ENCODE measurements around the gene FRMD4A. TPM values are rescaled to one million over a fixed set of nuclear protein-coding genes. Genes with fewer than 3 reads are reported as not detected.

The FRMD4A gene
- total and polyA plus RNA-seq, 10 of the 15 experiments (the other 5 are each of a cell fraction or from before 2014, with no cell fraction given), result 17.8 to 75.2 (median 39.1) TPM

GRCh38 chr10:14009371-14010100 is 321.2 kb downstream of the FRMD4A start:
- Histone ChIP-seq H3K27ac (ENCODE audit: control insufficient read depth, insufficient read depth) (peak overlapping the region; percentile 72), H3K9ac (ENCODE audit: control insufficient read depth, insufficient read depth, low read length) (peak overlapping the region; percentile 42), H3K4me1 (ENCODE audit: control insufficient read depth, insufficient read depth, low read length) (peaks cover 11% of the 10 kb centered on the region), H3K79me2 (ENCODE audit: control insufficient read depth, insufficient read depth, low read length) (peaks cover 36% of the 10 kb centered on the region), H2AFZ (ENCODE audit: control insufficient read depth, low read depth, low read length) (no peak overlapping the region), H3K27me3 (replicated peaks in 1 of 2; ENCODE audit: control insufficient read depth in 2 of 2, insufficient read depth in 2 of 2, low read length in 1 of 2) (peaks cover 0 to 3% of the 10 kb centered on the region in 2 experiments; a peak in 1 of 4 replicates), H3K36me3 (ENCODE audit: control insufficient read depth in 2 of 2, insufficient read depth in 2 of 2, low read length in 1 of 2) (no peaks in the 10 kb centered on the region), H3K9me3 (replicated peaks; ENCODE audit: control insufficient read depth, insufficient read depth, low read length) (no peaks in the 10 kb centered on the region; the same call in 2 of the 3 replicates), H3K4me3 (peak overlapping the region; percentile 25; the same call in 1 of the 2 replicates), H3K4me2 (ENCODE audit: control insufficient read depth, insufficient read depth) (peak overlapping the region; percentile 68), H4K20me1 (ENCODE audit: control insufficient read depth, insufficient read depth) (no peaks in the 10 kb centered on the region)
- ChIA-PET RAD21 (ENCODE audit: unreplicated experiment) (interaction anchor here (0.7 to 2.9 kb wide), 15 partner anchors 9 to 225 kb away, joined by 3 to 20 read pairs (median 4); no protein-coding TSS in a partner anchor), SMC1A (ENCODE audit: uncharacterized antibody, unreplicated experiment) (interaction anchor here (0.7 to 5.9 kb wide), 12 partner anchors 14 to 258 kb away, joined by 3 to 70 read pairs (median 3); no protein-coding TSS in a partner anchor), CTCF (interaction anchor here (0.8 to 1.3 kb wide), 4 partner anchors 9 to 221 kb away, joined by 3 to 4 read pairs (median 3); no protein-coding TSS in a partner anchor), POLR2A (interaction anchor here (0.5 to 2.1 kb wide), 10 partner anchors 14 to 252 kb away, joined by 3 to 7 read pairs (median 3); no protein-coding TSS in a partner anchor)
- WGBS (ENCODE audit: insufficient coverage, insufficient replicate concordance, low lambda C conversion rate, missing lambda C conversion rate), result 1% methylated on average over 24 of the region's 24 CpGs
- FAIRE-seq (peak; percentile 62), ATAC-seq (peak; percentile 75), DNase-seq (ENCODE audit: low read depth, low spot score) (peak; percentile 96)
- intact Hi-C loops (cut with micrococcal nuclease; ENCODE audit: unreplicated experiment), result loop anchor here (1.0 to 5.0 kb wide), 7 partner anchors 11 to 222 kb away; no protein-coding TSS in a partner anchor
- in situ Hi-C loops (cut with MboI), result no loop called here
- no TSS peak for BruUV-seq (replicated peaks)
- TF ChIP-seq RAD21 (IDR thresholded peaks at IDR 0.05; ENCODE audit: insufficient read depth, low read depth, low read length) (no peak), ZNF217 (IDR thresholded peaks at IDR 0.05) (no peak), MTA2 (IDR thresholded peaks at IDR 0.05; ENCODE audit: low read depth) (peak; percentile 94), IRF4 (IDR thresholded peaks at IDR 0.05; ENCODE audit: low read depth, low read length) (peak; percentile 13; the same call in 1 of the 2 replicates), GATAD2B (conservative IDR thresholded peaks at IDR 0.05; ENCODE audit: low read depth) (peak; percentile 97), IKZF1 (conservative IDR thresholded peaks at IDR 0.05) (peak; percentile 83), NFIC (IDR thresholded peaks at IDR 0.05; ENCODE audit: low read depth, low read length) (peak; percentile 39; the same call in 1 of the 2 replicates), SMAD5 (IDR thresholded peaks at IDR 0.05; ENCODE audit: low read depth) (no peak), SRF (IDR thresholded peaks at IDR 0.05; ENCODE audit: low read depth in 2 of 2, low read length in 2 of 2) (no peak), BCL3 (IDR thresholded peaks at IDR 0.05; ENCODE audit: borderline replicate concordance, insufficient read depth, low read depth, low read length, poor library complexity, severe bottlenecking) (peak; percentile 77), IRF5 (IDR thresholded peaks at IDR 0.05; ENCODE audit: borderline replicate concordance) (peak; percentile 49; the same call in 1 of the 2 replicates), YY1 (IDR thresholded peaks at IDR 0.05; ENCODE audit: low read depth, low read length) (0 out of 2 replicates have a peak, but pooled peaks have one; percentile 21)
- TF ChIP-seq, protein P1, sequence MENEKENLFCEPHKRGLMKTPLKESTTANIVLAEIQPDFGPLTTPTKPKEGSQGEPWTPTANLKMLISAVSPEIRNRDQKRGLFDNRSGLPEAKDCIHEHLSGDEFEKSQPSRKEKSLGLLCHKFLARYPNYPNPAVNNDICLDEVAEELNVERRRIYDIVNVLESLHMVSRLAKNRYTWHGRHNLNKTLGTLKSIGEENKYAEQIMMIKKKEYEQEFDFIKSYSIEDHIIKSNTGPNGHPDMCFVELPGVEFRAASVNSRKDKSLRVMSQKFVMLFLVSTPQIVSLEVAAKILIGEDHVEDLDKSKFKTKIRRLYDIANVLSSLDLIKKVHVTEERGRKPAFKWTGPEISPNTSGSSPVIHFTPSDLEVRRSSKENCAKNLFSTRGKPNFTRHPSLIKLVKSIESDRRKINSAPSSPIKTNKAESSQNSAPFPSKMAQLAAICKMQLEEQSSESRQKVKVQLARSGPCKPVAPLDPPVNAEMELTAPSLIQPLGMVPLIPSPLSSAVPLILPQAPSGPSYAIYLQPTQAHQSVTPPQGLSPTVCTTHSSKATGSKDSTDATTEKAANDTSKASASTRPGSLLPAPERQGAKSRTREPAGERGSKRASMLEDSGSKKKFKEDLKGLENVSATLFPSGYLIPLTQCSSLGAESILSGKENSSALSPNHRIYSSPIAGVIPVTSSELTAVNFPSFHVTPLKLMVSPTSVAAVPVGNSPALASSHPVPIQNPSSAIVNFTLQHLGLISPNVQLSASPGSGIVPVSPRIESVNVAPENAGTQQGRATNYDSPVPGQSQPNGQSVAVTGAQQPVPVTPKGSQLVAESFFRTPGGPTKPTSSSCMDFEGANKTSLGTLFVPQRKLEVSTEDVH (IDR thresholded peaks at IDR 0.05; ENCODE audit: low read depth, partially characterized antibody), result peak; percentile 19
- TF ChIP-seq, protein P2, sequence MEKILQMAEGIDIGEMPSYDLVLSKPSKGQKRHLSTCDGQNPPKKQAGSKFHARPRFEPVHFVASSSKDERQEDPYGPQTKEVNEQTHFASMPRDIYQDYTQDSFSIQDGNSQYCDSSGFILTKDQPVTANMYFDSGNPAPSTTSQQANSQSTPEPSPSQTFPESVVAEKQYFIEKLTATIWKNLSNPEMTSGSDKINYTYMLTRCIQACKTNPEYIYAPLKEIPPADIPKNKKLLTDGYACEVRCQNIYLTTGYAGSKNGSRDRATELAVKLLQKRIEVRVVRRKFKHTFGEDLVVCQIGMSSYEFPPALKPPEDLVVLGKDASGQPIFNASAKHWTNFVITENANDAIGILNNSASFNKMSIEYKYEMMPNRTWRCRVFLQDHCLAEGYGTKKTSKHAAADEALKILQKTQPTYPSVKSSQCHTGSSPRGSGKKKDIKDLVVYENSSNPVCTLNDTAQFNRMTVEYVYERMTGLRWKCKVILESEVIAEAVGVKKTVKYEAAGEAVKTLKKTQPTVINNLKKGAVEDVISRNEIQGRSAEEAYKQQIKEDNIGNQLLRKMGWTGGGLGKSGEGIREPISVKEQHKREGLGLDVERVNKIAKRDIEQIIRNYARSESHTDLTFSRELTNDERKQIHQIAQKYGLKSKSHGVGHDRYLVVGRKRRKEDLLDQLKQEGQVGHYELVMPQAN (conservative IDR thresholded peaks at IDR 0.05), result no peak

Data from GM12878 (cell line).